PC-9 (cell line): ENCODE data around the gene SFTPA1. TPM values are rescaled to one million over a fixed set of nuclear protein-coding genes. Genes with fewer than 3 reads are reported as not detected.
"Not testable (repeated sequence)": the region's sequence is repeated elsewhere in the genome, so short reads cannot be mapped to it uniquely, and the experiment has no call there.

Experiments
- BruUV-seq: library from RNA; stranded (reverse); fragments of 400-500 nt; replicated peaks from 2 replicates; lab custom pipeline; 2021; lab: Mats Ljungman, UMichigan
- CTCF ChIA-PET: fragments of 300-600 bp; sonication (Branson Sonifier 250); formaldehyde crosslinking; loops from one replicate; lab custom pipeline; 2022; ENCODE audit warnings: antibody characterized with exemption; lab: Charles Lee
- POLR2A ChIA-PET: fragments of 300-600 bp; sonication (Branson Sonifier 250); formaldehyde crosslinking; loops from one replicate; lab custom pipeline; 2022; ENCODE audit warnings: antibody characterized with exemption; ENCODE audit not compliant: unreplicated experiment; lab: Charles Lee
- DNase-seq, 2 experiments: peaks; one replicate each; pipeline versions ENCODE4 v3.0.0 to v3.0.0-alpha.2; 2015 to 2022; ENCODE audit warnings: mixed read lengths in 1 of 2
- H2AFZ ChIP-seq: fragments of 200-600 bp; sonication (generic); 2 replicates; pipeline ENCODE4 v1.8.1; 2017; ENCODE audit warnings: antibody characterized with exemption
- H3F3A ChIP-seq: fragments of 200-600 bp; sonication (generic); 2 replicates; pipeline ENCODE4 v1.8.1; 2017; ENCODE audit warnings: antibody characterized with exemption, mild to moderate bottlenecking, low read depth; ENCODE audit not compliant: insufficient read depth
- H3K27ac ChIP-seq: fragments of 200-600 bp; sonication (generic); 2 replicates; pipeline ENCODE4 v1.6.1; 2016; ENCODE audit warnings: mixed run types
- H3K27me3 ChIP-seq: fragments of 200-600 bp; sonication (generic); 2 replicates; pipeline ENCODE4 v1.6.1; 2016; ENCODE audit warnings: low read depth, mixed run types; ENCODE audit not compliant: insufficient read depth
- H3K36me3 ChIP-seq: fragments of 200-600 bp; sonication (generic); 2 replicates; pipeline ENCODE4 v1.6.1; 2016; ENCODE audit warnings: low read depth, mixed run types
- H3K4me1 ChIP-seq: fragments of 200-600 bp; sonication (generic); replicated peaks from 2 replicates; pipeline ENCODE4 v1.6.1; 2016; ENCODE audit warnings: mixed run types; ENCODE audit not compliant: insufficient read depth
- H3K4me2 ChIP-seq: fragments of 200-600 bp; sonication (generic); 2 replicates; pipeline ENCODE4 v1.6.1; 2017; ENCODE audit warnings: mixed run types
- H3K4me3 ChIP-seq: fragments of 200-600 bp; sonication (generic); 2 replicates; pipeline ENCODE4 v1.6.1; 2016; ENCODE audit warnings: mixed run types
- H3K79me2 ChIP-seq: fragments of 200-600 bp; sonication (generic); 2 replicates; pipeline ENCODE4 v1.6.1; 2017; ENCODE audit warnings: low read depth, mixed run types
- H3K9me2 ChIP-seq: fragments of 200-600 bp; sonication (generic); 2 replicates; pipeline ENCODE4 v1.8.1; 2017; ENCODE audit warnings: mild to moderate bottlenecking; ENCODE audit not compliant: insufficient read depth
- H3K9me3 ChIP-seq: fragments of 200-600 bp; sonication (generic); 2 replicates; pipeline ENCODE4 v1.8.1; 2016; ENCODE audit warnings: low read depth; ENCODE audit not compliant: insufficient read depth
- H4K20me1 ChIP-seq: fragments of 200-600 bp; sonication (generic); 2 replicates; pipeline ENCODE4 v1.8.1; 2017; ENCODE audit not compliant: insufficient read depth
- CTCF ChIP-seq: fragments of 200-600 bp; sonication (generic); conservative IDR thresholded peaks from 2 replicates; pipeline ENCODE4 v1.6.1; 2017; ENCODE audit warnings: mixed run types, antibody characterized with exemption, mild to moderate bottlenecking, moderate library complexity
- EZH2 ChIP-seq: fragments of 200-600 bp; sonication (generic); IDR thresholded peaks from 2 replicates; pipeline ENCODE4 v1.8.0; 2017; ENCODE audit warnings: antibody characterized with exemption, low read depth
- intact Hi-C: fragments of 100-400 bp; cut with micrococcal nuclease; formaldehyde crosslinking; loops from one replicate; pipeline ENCODE4 v1.10.0; 2022; ENCODE audit not compliant: unreplicated experiment
- total RNA-seq: library from RNA; stranded (reverse); gene quantifications from 2 replicates; pipeline ENCODE4 v1.2.3, GENCODE V29; 2021

Gene SFTPA1
- total RNA-seq, 1 experiment from 2014 or later = not detected

- no peaks in the 10 kb centered on the region for H4K20me1 ChIP-seq
- no peaks in the 10 kb centered on the region for H3F3A ChIP-seq
- no peak overlapping the region for H3K4me2 ChIP-seq
- H3K9me3 ChIP-seq = no peaks in the 10 kb centered on the region
- no TSS peak for BruUV-seq
- no peaks in the 10 kb centered on the region for H3K36me3 ChIP-seq
- DNase-seq = no peak
- TF ChIP-seq EZH2 (no peak), CTCF (no peak)
- H2AFZ ChIP-seq = no peak overlapping the region
- ChIA-PET CTCF (no interaction called here), POLR2A (no interaction called here)
- H3K27ac ChIP-seq = no peak overlapping the region
- no peaks in the 10 kb centered on the region for H3K9me2 ChIP-seq
- H3K4me3 ChIP-seq = no peak overlapping the region
- H3K4me1 ChIP-seq = no peaks in the 10 kb centered on the region
- H3K27me3 ChIP-seq = peaks cover 68% of the 10 kb centered on the region
- no peaks in the 10 kb centered on the region for H3K79me2 ChIP-seq
- intact Hi-C loops = no loop called here
Measured at GRCh38 chr10:79595510-79595909, 15.2 kb upstream of the SFTPA1 start.

GRCh38 chr10:79599644-79600043 is 11.1 kb upstream of the SFTPA1 start:
- H3K27ac ChIP-seq, CTCF ChIA-PET, H3K9me3 ChIP-seq, H3K4me3 ChIP-seq, H3F3A ChIP-seq, DNase-seq, BruUV-seq, H3K4me1 ChIP-seq, POLR2A ChIA-PET, H2AFZ ChIP-seq, H3K79me2 ChIP-seq, H3K36me3 ChIP-seq, H3K9me2 ChIP-seq, H3K4me2 ChIP-seq, H4K20me1 ChIP-seq, intact Hi-C loops: not testable (repeated sequence)
- peaks cover 67% of the 10 kb centered on the region for H3K27me3 ChIP-seq

GRCh38 chr10:79601939-79602338 is 8.8 kb upstream of the SFTPA1 start:
- Histone ChIP-seq H3K4me3 (no peak overlapping the region), H3K36me3 (no peaks in the 10 kb centered on the region), H3K9me3 (no peaks in the 10 kb centered on the region), H2AFZ (no peak overlapping the region), H3K9me2 (no peaks in the 10 kb centered on the region), H3K27me3 (peaks cover 66% of the 10 kb centered on the region), H3F3A (no peaks in the 10 kb centered on the region), H3K4me2 (no peak overlapping the region), H4K20me1 (no peaks in the 10 kb centered on the region), H3K4me1 (no peaks in the 10 kb centered on the region), H3K27ac (no peak overlapping the region), H3K79me2 (no peaks in the 10 kb centered on the region)
- ChIA-PET CTCF (no interaction called here), POLR2A (no interaction called here)
- BruUV-seq = no TSS peak
- no peak for DNase-seq
- TF ChIP-seq EZH2 (no peak), CTCF (no peak)
- intact Hi-C loops = no loop called here

- Histone ChIP-seq H3K27ac (no peak overlapping the region), H2AFZ (no peak overlapping the region), H3K4me1 (no peaks in the 10 kb centered on the region), H3K9me3 (no peaks in the 10 kb centered on the region), H3K9me2 (no peaks in the 10 kb centered on the region), H3K4me2 (no peak overlapping the region), H3K36me3 (no peaks in the 10 kb centered on the region), H4K20me1 (no peaks in the 10 kb centered on the region), H3K79me2 (no peaks in the 10 kb centered on the region), H3K27me3 (peaks cover 65% of the 10 kb centered on the region), H3K4me3 (no peak overlapping the region), H3F3A (no peaks in the 10 kb centered on the region)
- CTCF ChIA-PET = no interaction called here
- DNase-seq = no peak
- POLR2A ChIA-PET = no interaction called here
- TF ChIP-seq EZH2 (no peak), CTCF (no peak)
- intact Hi-C loops = no loop called here
- BruUV-seq = no TSS peak
Measured at GRCh38 chr10:79602953-79603352, 7.8 kb upstream of the SFTPA1 start.
